ENCODE results near the gene ARL10.

The ARL10 gene

GRCh38 chr5:176365351-176366231, at the start of gene ARL10:
Gene ARL10, plus strand, starts transcription at chr5:176365487. Its CDS starts 77 bp downstream, at chr5:176365564.
- peak; percentile 51 for DNase-seq

- DNase-seq: no peak
These were observed 47.5 kb upstream of the ARL10 start for GRCh38 chr5:176317534-176318374.

GRCh38 chr5:176319827-176320554, 45.3 kb upstream of the ARL10 start:
- peak; percentile 0 for DNase-seq

GRCh38 chr5:176320577-176320976, 44.7 kb upstream of the ARL10 start:
- DNase-seq: no peak

GRCh38 chr5:176334031-176334770, 31.1 kb upstream of the ARL10 start:
- no peak for DNase-seq

- no peak for DNase-seq
These were observed 27.4 kb upstream of the ARL10 start for GRCh38 chr5:176337913-176338312.

- no peak for DNase-seq
These were observed 26.0 kb upstream of the ARL10 start for GRCh38 chr5:176339304-176339703.

- no peak for DNase-seq
These were observed 23.7 kb upstream of the ARL10 start for GRCh38 chr5:176341325-176342157.

- DNase-seq: no peak
These were observed 23.2 kb upstream of the ARL10 start for GRCh38 chr5:176342158-176342483.

- peak; percentile 3 for DNase-seq
These were observed 22.4 kb upstream of the ARL10 start for GRCh38 chr5:176342766-176343458.

- DNase-seq: no peak
These were observed 14.9 kb upstream of the ARL10 start for GRCh38 chr5:176350416-176350815.

- no peak for DNase-seq
These were observed 13.0 kb upstream of the ARL10 start for GRCh38 chr5:176352116-176352878.

GRCh38 chr5:176353533-176353932, 11.8 kb upstream of the ARL10 start:
- DNase-seq: no peak

GRCh38 chr5:176355400-176356178, 9.7 kb upstream of the ARL10 start:
- no peak for DNase-seq

- DNase-seq: no peak
These were observed 9.1 kb upstream of the ARL10 start for GRCh38 chr5:176356179-176356566.

- DNase-seq: no peak
These were observed 5.6 kb upstream of the ARL10 start for GRCh38 chr5:176359658-176360057.

- DNase-seq: no peak
These were observed 4.3 kb upstream of the ARL10 start for GRCh38 chr5:176360894-176361436.

GRCh38 chr5:176361437-176362232, 3.7 kb upstream of the ARL10 start, which contains the start of gene KIAA1191:
Gene KIAA1191, minus strand, starts transcription at chr5:176361764. Its CDS starts 2,256 bp downstream, at chr5:176359508.
- DNase-seq: peak; percentile 79

Measured in NCI-H2171 treated with DMSO at 0.1 percent for 48 hours (cell line).